Measurements from ENCODE around the gene FBXL15.

FBXL15 gene

GRCh38 chr10:102397222-102398171, 23.1 kb upstream of the FBXL15 start:
- no peak for DNase-seq (ENCODE audit: low read depth, low spot score)

- DNase-seq (ENCODE audit: low read depth, low spot score): no peak
These were observed 22.2 kb upstream of the FBXL15 start for GRCh38 chr10:102398172-102399020.

- peak; percentile 75 for DNase-seq (ENCODE audit: low read depth, low spot score)
These were observed 21.2 kb upstream of the FBXL15 start for GRCh38 chr10:102399217-102400021.

- no peak for DNase-seq (ENCODE audit: low read depth, low spot score)
These were observed 20.6 kb upstream of the FBXL15 start for GRCh38 chr10:102400076-102400475.

- no peak for DNase-seq (ENCODE audit: low read depth, low spot score)
These were observed 19.9 kb upstream of the FBXL15 start for GRCh38 chr10:102400598-102401341.

- DNase-seq (ENCODE audit: low read depth, low spot score): no peak
These were observed 19.3 kb upstream of the FBXL15 start for GRCh38 chr10:102401342-102401654.

- no peak for DNase-seq (ENCODE audit: low read depth, low spot score)
These were observed 18.7 kb upstream of the FBXL15 start for GRCh38 chr10:102401735-102402511.

- DNase-seq (ENCODE audit: low read depth, low spot score): no peak
These were observed 18.1 kb upstream of the FBXL15 start for GRCh38 chr10:102402512-102402896.

GRCh38 chr10:102403115-102403514, 17.5 kb upstream of the FBXL15 start:
- no peak for DNase-seq (ENCODE audit: low read depth, low spot score)

GRCh38 chr10:102404361-102405107, 16.1 kb upstream of the FBXL15 start:
- DNase-seq (ENCODE audit: low read depth, low spot score): no peak

- DNase-seq (ENCODE audit: low read depth, low spot score): no peak
These were observed 15.5 kb upstream of the FBXL15 start for GRCh38 chr10:102405108-102405571.

GRCh38 chr10:102405632-102406031, 15.0 kb upstream of the FBXL15 start:
- DNase-seq (ENCODE audit: low read depth, low spot score): no peak

GRCh38 chr10:102406815-102407214, 13.8 kb upstream of the FBXL15 start:
- DNase-seq (ENCODE audit: low read depth, low spot score): no peak

GRCh38 chr10:102407425-102408130, 13.1 kb upstream of the FBXL15 start:
- no peak for DNase-seq (ENCODE audit: low read depth, low spot score)

- DNase-seq (ENCODE audit: low read depth, low spot score): no peak
These were observed 12.4 kb upstream of the FBXL15 start for GRCh38 chr10:102408131-102408727.

GRCh38 chr10:102408728-102409603, 11.7 kb upstream of the FBXL15 start:
- peak; percentile 50 for DNase-seq (ENCODE audit: low read depth, low spot score)
